Colonic mucosa (tissue), 4 donors: Measurements from ENCODE around the gene LYPD5. TPM values are rescaled to one million over a fixed set of nuclear protein-coding genes. Genes with fewer than 3 reads are reported as not detected.

ENCODE experiments used
- DNase-seq: peaks from one replicate; pipeline ENCODE4 v3.0.0-alpha.2; 2020
- H3K27ac ChIP-seq: fragments of 200-600 bp; one replicate; pipeline ENCODE4 v1.8.0; 2021
- H3K27me3 ChIP-seq: fragments of 200-600 bp; one replicate; pipeline ENCODE4 v1.8.0; 2021
- H3K36me3 ChIP-seq: fragments of 200-600 bp; one replicate; pipeline ENCODE4 v1.8.0; 2021
- H3K4me1 ChIP-seq: fragments of 200-600 bp; one replicate; pipeline ENCODE4 v1.8.0; 2021; ENCODE audit warnings: mild to moderate bottlenecking
- H3K4me3 ChIP-seq: fragments of 200-600 bp; one replicate; pipeline ENCODE4 v1.8.0; 2021
- H3K9ac ChIP-seq, 2 donors: one replicate each; pipeline ENCODE4 v1.7.0; 2013; ENCODE audit warnings: control low read depth in 2 of 2, low read depth in 2 of 2, low read length in 2 of 2
- H3K9me3 ChIP-seq: fragments of 200-600 bp; one replicate; pipeline ENCODE4 v1.8.0; 2021
- intact Hi-C: fragments of 100-400 bp; cut with DNase I; formaldehyde crosslinking; loops from one replicate; pipeline ENCODE4 v1.14.1; 2022
- total RNA-seq, 2 donors: library from RNA; stranded (reverse); fragmentation: NEBNext Ultra II Directional in 1 of 2; extraction: Animal tissue kit (Norgen Biotek cat#: 25700) in 1 of 2; gene quantifications; one replicate each; pipeline ENCODE4 v1.2.1, GENCODE V29; 2021
- TF ChIP-seq, protein P1 (sequence below): fragments of 200-600 bp; IDR thresholded peaks from one replicate; pipeline ENCODE4 v1.8.0; 2022; ENCODE audit warnings: antibody characterized with exemption, mild to moderate bottlenecking
- donor health status: healthy.
- donor health status: DM: no; HTN: no; CAD: no.
- donor health status: DM: no; HTN: no; CAD: no.

The LYPD5 gene, protein sequence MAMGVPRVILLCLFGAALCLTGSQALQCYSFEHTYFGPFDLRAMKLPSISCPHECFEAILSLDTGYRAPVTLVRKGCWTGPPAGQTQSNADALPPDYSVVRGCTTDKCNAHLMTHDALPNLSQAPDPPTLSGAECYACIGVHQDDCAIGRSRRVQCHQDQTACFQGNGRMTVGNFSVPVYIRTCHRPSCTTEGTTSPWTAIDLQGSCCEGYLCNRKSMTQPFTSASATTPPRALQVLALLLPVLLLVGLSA
- total RNA-seq = 1 to 10 TPM; 3.3 to 3.9 TPM

DNA sequence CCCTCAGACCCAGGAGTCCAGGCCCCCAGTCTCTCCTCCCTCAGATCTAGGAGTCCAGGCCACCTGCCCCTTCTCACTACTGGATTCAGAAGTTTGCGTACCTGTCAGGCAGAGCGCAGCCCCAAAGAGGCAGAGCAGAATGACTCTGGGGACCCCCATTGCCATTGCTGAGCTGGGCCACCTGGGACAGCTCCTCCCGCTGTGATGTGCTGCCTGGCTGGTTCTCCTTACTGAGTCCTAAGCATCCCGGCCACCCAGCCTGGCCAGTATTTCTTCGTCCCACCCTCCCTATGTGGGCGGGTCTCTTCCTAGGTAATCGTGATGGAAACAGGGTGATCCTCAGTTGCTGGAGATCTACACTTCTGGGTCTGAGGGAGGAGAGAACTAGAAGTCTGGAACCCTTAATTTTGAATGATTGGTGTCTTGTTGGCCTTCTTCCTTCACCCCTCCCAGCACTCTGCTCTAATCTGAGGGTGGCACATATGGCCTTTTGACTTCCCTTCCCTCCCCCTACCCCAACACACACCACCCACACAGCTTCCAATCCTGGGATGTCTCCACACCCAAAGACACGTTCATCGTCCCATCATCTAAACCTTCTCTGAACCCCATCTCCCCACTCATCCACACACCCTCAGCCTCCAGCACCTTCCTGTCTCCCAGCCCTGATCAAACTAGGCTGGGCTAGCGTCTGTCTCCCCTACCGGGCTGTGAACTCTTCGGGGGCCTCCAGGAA lies at the start of gene LYPD5:
Gene LYPD5 (minus strand): TSS at position 232 of the 736 bp plus-strand sequence. CDS start 67 bp downstream, at position 165.
- peaks cover 5% of the 10 kb centered on the region for H3K4me1 ChIP-seq
- no peak within 1 kb of the TSS for H3K4me3 ChIP-seq
- H3K27ac ChIP-seq = no peak within 1 kb of the TSS
- H3K36me3 ChIP-seq = no peaks in the 10 kb centered on the region
- H3K9ac ChIP-seq = no peak within 1 kb of the TSS
- TF ChIP-seq, protein P1, sequence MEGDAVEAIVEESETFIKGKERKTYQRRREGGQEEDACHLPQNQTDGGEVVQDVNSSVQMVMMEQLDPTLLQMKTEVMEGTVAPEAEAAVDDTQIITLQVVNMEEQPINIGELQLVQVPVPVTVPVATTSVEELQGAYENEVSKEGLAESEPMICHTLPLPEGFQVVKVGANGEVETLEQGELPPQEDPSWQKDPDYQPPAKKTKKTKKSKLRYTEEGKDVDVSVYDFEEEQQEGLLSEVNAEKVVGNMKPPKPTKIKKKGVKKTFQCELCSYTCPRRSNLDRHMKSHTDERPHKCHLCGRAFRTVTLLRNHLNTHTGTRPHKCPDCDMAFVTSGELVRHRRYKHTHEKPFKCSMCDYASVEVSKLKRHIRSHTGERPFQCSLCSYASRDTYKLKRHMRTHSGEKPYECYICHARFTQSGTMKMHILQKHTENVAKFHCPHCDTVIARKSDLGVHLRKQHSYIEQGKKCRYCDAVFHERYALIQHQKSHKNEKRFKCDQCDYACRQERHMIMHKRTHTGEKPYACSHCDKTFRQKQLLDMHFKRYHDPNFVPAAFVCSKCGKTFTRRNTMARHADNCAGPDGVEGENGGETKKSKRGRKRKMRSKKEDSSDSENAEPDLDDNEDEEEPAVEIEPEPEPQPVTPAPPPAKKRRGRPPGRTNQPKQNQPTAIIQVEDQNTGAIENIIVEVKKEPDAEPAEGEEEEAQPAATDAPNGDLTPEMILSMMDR = no peak
- intact Hi-C loops = loop anchor here (10.0 kb wide), 1 partner anchor 258 kb away; no protein-coding TSS in a partner anchor
- DNase-seq = no peak
- no peaks in the 10 kb centered on the region for H3K27me3 ChIP-seq
- no peaks in the 10 kb centered on the region for H3K9me3 ChIP-seq

DNA sequence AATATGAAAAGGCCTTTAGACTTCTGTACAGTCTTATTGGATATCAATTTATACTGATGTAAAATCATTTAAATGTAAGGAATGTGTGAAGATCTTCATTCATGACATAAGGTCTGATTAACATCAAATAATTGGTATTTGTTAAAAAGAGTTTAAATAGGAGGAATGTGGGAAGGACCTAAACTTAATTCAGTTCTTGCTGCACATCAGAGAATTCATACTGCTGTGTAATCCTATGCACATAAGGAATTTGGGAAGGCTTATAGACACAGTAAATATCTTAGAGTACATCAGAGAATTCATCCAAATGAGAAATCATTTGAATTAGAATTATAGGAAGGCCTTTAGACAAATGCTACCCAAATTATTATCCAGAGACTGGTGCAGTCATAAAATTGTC lies 46.6 kb upstream of the LYPD5 start:
- Histone ChIP-seq H3K27ac (no peak overlapping the region), H3K9ac (no peak overlapping the region), H3K36me3 (peaks cover 5% of the 10 kb centered on the region), H3K9me3 (peaks cover 23% of the 10 kb centered on the region), H3K27me3 (no peaks in the 10 kb centered on the region), H3K4me1 (no peaks in the 10 kb centered on the region), H3K4me3 (no peak overlapping the region)
- DNase-seq = no peak
- intact Hi-C loops = no loop called here
- TF ChIP-seq, protein P1 = no peak

DNA sequence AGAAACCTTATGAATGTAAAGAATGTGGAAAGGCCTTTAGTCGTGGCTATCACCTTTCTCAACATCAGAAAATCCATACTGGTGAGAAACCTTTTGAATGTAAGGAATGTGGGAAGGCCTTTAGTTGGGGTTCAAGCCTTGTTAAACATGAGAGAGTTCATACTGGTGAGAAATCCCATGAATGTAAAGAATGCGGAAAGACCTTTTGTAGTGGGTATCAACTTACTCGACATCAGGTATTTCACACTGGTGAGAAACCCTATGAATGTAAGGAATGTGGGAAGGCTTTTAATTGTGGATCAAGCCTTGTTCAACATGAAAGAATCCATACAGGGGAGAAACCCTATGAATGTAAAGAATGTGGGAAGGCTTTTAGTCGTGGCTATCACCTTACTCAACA lies 45.6 kb upstream of the LYPD5 start:
- Histone ChIP-seq H3K4me1 (no peaks in the 10 kb centered on the region), H3K4me3 (no peak overlapping the region), H3K36me3 (peaks cover 5% of the 10 kb centered on the region), H3K9ac (no peak overlapping the region), H3K27ac (no peak overlapping the region), H3K9me3 (peaks cover 23% of the 10 kb centered on the region), H3K27me3 (no peaks in the 10 kb centered on the region)
- TF ChIP-seq, protein P1 = no peak
- intact Hi-C loops = no loop called here
- no peak for DNase-seq

DNA sequence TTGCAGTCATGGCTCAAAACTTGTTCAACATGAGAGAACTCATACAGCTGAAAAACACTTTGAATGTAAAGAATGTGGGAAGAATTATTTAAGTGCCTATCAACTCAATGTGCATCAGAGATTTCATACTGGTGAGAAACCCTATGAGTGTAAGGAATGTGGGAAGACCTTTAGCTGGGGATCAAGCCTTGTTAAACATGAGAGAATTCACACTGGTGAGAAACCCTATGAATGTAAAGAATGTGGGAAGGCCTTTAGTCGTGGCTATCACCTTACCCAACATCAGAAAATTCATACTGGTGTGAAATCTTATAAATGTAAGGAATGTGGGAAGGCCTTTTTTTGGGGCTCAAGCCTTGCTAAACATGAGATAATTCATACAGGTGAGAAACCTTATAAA lies 45.0 kb upstream of the LYPD5 start:
- Histone ChIP-seq H3K27ac (no peak overlapping the region), H3K9ac (no peak overlapping the region), H3K27me3 (no peaks in the 10 kb centered on the region), H3K4me3 (no peak overlapping the region), H3K9me3 (peaks cover 23% of the 10 kb centered on the region), H3K36me3 (peaks cover 5% of the 10 kb centered on the region), H3K4me1 (no peaks in the 10 kb centered on the region)
- TF ChIP-seq, protein P1 = no peak
- intact Hi-C loops = no loop called here
- no peak for DNase-seq

DNA sequence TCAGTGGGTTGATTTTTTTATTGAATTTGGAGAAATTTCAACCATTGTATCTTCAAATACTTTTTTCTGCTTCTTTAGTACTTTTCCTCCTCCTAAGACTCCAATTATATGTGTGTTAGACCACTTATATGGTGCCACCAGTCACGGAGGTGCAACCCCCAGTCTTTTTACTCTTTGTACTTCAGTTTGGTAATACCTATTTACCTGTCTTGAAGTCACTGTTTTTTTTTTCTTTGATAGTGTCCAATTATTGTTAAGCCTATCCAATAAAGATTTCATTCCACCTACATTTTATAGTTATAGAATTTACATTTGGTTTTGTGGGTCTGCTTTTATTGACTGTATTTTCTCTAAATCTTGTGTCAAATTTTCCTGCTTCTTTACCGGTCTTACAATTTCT lies 39.8 kb upstream of the LYPD5 start:
- Histone ChIP-seq H3K4me1 (no peaks in the 10 kb centered on the region), H3K27ac (no peak overlapping the region), H3K4me3 (no peak overlapping the region), H3K27me3 (no peaks in the 10 kb centered on the region), H3K9me3 (peaks cover 11% of the 10 kb centered on the region), H3K36me3 (peaks cover 6% of the 10 kb centered on the region), H3K9ac (no peak overlapping the region)
- DNase-seq = no peak
- intact Hi-C loops = no loop called here
- TF ChIP-seq, protein P1 = no peak
